Muscle layer of colon (tissue), 2 donors: ENCODE measurements around the gene KIAA0408.
A peak's percentile ranks its signal among the peaks of the same experiment; 100 is the strongest.

Experiments
- H3K27ac ChIP-seq: one replicate; pipeline ENCODE4 v1.7.0; 2013; ENCODE audit warnings: low read depth, mild to moderate bottlenecking, low read length, moderate library complexity
- H3K27me3 ChIP-seq, 2 donors: one replicate each; pipeline ENCODE4 v1.7.0; 2013; ENCODE audit warnings: low read length in 2 of 2, mild to moderate bottlenecking in 2 of 2; ENCODE audit not compliant: insufficient read depth in 2 of 2, control insufficient read depth in 1 of 2
- H3K36me3 ChIP-seq: one replicate; pipeline ENCODE4 v1.7.0; 2013; ENCODE audit warnings: mild to moderate bottlenecking, low read length; ENCODE audit not compliant: insufficient read depth
- H3K4me1 ChIP-seq: one replicate; pipeline ENCODE4 v1.7.0; 2013; ENCODE audit warnings: mild to moderate bottlenecking, low read length; ENCODE audit not compliant: insufficient read depth
- H3K4me3 ChIP-seq, 2 donors: one replicate each; pipeline ENCODE4 v1.7.0; 2013; ENCODE audit warnings: low read length in 2 of 2, low read depth in 1 of 2, mild to moderate bottlenecking in 1 of 2, moderate library complexity in 1 of 2
- H3K9ac ChIP-seq: one replicate; pipeline ENCODE4 v1.7.0; 2013; ENCODE audit warnings: low read length
- H3K9me3 ChIP-seq: one replicate; pipeline ENCODE4 v1.7.0; 2013; ENCODE audit warnings: mild to moderate bottlenecking, low read length
- donor health status: abdominal sarcoma.
- donor health status: Adenocarcinoma of cecum.

KIAA0408 gene

DNA sequence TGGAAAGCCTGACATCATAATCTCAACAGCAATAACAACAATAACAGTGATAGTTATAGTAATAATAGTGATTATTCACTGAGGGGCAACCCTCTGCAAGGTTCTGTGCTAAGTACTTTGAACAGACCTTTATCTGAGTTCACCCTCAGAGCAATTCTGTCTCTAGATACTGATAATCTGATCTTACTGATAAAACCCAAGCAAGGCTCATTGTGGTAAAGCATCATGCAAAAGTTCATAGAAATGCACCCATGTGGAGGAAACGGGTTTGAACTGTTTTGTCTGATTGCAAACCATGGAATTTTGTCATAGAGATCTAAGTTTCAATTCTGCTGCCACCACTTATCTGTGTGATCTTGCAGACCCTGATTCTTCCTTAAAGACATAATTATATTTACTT, 1.3 kb upstream of the KIAA0408 start:
- H3K27me3 ChIP-seq, result no peaks in the 10 kb centered on the region
- H3K9ac ChIP-seq, result no peak overlapping the region
- H3K27ac ChIP-seq, result no peak overlapping the region
- no peak overlapping the region for H3K4me3 ChIP-seq
- peaks cover 29% of the 10 kb centered on the region for H3K4me1 ChIP-seq
- no peaks in the 10 kb centered on the region for H3K9me3 ChIP-seq
- no peaks in the 10 kb centered on the region for H3K36me3 ChIP-seq

- Histone ChIP-seq H3K4me3 (peak overlapping the region; percentile 33 to 94), H3K9me3 (no peaks in the 10 kb centered on the region), H3K27me3 (no peaks in the 10 kb centered on the region), H3K4me1 (peaks cover 13% of the 10 kb centered on the region), H3K9ac (peak overlapping the region; percentile 69), H3K36me3 (no peaks in the 10 kb centered on the region), H3K27ac (peak overlapping the region; percentile 77)
Measured at GRCh38 chr6:127458817-127459216, 372 bp downstream of the KIAA0408 start.

- Histone ChIP-seq H3K4me3 (peak overlapping the region; percentile 33 to 94), H3K27me3 (no peaks in the 10 kb centered on the region), H3K27ac (peak overlapping the region; percentile 77), H3K9ac (no peak overlapping the region), H3K4me1 (peaks cover 17% of the 10 kb centered on the region), H3K9me3 (no peaks in the 10 kb centered on the region), H3K36me3 (no peaks in the 10 kb centered on the region)
Measured at GRCh38 chr6:127458222-127458621, 967 bp downstream of the KIAA0408 start.

DNA sequence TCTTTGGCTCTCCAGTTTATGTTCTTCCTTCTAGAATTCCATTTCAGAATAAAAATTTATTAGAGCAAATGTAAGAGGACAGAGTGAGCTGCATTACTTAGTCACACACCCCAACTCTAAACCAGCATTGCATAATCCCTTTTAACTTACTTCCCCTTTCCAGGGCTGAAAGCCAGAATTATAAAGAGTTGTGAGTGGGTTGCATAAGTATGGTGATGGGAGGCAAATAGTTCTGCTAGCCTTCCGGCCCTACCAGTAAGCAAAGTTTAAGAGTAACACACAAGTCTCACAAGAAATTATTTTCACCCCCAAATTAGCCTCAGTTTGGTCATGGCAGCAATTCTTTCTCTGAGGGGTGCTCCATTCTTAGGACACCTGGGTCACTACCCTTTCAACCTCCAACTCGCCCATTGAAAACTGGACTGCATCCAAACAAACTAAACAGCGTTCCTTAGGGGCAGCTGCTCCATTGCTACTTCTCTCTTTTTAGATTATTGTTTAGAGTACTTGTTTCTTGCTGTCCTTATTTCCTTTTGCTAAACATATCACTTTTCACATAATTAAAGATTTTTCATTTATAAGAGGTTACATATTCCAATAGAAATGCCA, 1.6 kb downstream of the KIAA0408 start:
- Histone ChIP-seq H3K9ac (peak overlapping the region; percentile 3), H3K4me3 (peak overlapping the region; percentile 33 to 94), H3K4me1 (peaks cover 23% of the 10 kb centered on the region), H3K27me3 (no peaks in the 10 kb centered on the region), H3K9me3 (no peaks in the 10 kb centered on the region), H3K36me3 (no peaks in the 10 kb centered on the region), H3K27ac (peak overlapping the region; percentile 77)

GRCh38 chr6:127456465-127456864, 2.7 kb downstream of the KIAA0408 start:
- Histone ChIP-seq H3K27me3 (no peaks in the 10 kb centered on the region), H3K9me3 (no peaks in the 10 kb centered on the region), H3K27ac (peak overlapping the region; percentile 77), H3K4me1 (peaks cover 31% of the 10 kb centered on the region), H3K4me3 (peak overlapping the region; percentile 28 to 94), H3K9ac (no peak overlapping the region), H3K36me3 (no peaks in the 10 kb centered on the region)

DNA sequence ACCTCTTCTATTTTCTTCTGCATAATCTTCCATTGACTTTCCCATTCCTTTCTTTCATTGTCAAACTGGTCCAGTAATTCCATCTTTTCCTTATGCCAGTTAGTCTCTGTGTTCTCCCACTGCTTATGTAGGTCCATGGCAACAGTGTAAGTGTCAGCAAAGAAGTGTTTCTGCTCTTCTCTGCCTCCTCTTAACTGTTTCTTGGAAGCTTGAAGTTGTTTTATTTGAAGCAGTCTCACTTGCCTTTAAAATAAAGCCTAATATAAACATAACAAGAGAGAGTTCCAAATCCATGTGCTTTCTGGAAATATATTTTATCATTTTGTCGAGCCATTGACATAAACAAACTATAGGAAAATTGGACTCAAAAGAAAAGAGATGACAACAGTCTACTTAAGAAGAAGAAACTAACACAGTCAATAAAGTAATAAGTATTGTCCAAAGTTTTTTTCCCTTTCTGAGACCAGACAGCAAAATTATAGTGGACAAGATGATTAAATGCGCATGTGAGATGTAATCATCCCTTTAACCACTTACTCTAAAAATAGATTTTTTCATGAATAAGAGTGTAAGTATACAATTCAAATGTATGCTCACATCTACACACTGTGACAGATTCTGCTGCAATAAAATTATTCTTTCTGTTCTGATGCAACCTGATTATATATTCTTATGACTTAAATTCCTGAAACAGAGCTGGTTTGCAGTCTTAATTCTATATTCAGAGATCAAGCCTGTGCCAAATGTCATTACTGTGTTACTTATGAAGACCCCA, 5.2 kb downstream of the KIAA0408 start:
- no peaks in the 10 kb centered on the region for H3K9me3 ChIP-seq
- H3K9ac ChIP-seq, result no peak overlapping the region
- peak overlapping the region; percentile 69 for H3K27ac ChIP-seq
- H3K27me3 ChIP-seq, result no peaks in the 10 kb centered on the region
- H3K4me1 ChIP-seq, result peaks cover 35% of the 10 kb centered on the region
- no peak overlapping the region for H3K4me3 ChIP-seq
- no peaks in the 10 kb centered on the region for H3K36me3 ChIP-seq

DNA sequence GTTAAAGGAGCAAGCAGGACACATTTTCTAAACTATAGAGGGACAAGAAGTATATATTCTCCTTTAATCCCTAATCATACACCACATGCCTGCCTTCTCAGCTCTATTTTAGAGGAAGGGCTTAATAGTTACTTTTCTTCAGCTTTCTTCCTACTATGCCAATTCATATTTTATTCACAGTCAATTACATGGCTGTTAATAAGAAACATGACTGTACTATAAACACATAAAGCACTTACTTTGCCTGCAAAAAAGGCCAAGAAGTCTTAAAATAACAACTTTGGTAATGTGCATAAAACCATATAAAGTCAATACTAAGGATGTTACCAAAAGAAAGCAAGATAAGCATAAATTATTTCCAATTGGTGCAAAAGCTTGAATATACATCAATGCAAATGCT, 6.4 kb downstream of the KIAA0408 start:
- Histone ChIP-seq H3K4me1 (peaks cover 35% of the 10 kb centered on the region), H3K27ac (peak overlapping the region; percentile 31), H3K27me3 (no peaks in the 10 kb centered on the region), H3K36me3 (peaks cover 4% of the 10 kb centered on the region), H3K9ac (no peak overlapping the region), H3K4me3 (peak overlapping the region in 1 of 2 donors; percentile 6), H3K9me3 (no peaks in the 10 kb centered on the region)

GRCh38 chr6:127451388-127451787, 7.8 kb downstream of the KIAA0408 start:
- Histone ChIP-seq H3K27me3 (no peaks in the 10 kb centered on the region), H3K9ac (no peak overlapping the region), H3K36me3 (peaks cover 18% of the 10 kb centered on the region), H3K27ac (no peak overlapping the region), H3K9me3 (no peaks in the 10 kb centered on the region), H3K4me3 (no peak overlapping the region), H3K4me1 (peaks cover 30% of the 10 kb centered on the region)

- Histone ChIP-seq H3K36me3 (peaks cover 20% of the 10 kb centered on the region), H3K4me3 (no peak overlapping the region), H3K9ac (no peak overlapping the region), H3K27me3 (no peaks in the 10 kb centered on the region), H3K27ac (no peak overlapping the region), H3K9me3 (no peaks in the 10 kb centered on the region), H3K4me1 (peaks cover 20% of the 10 kb centered on the region)
Measured at GRCh38 chr6:127447780-127448179, 11.4 kb downstream of the KIAA0408 start.

- Histone ChIP-seq H3K36me3 (peaks cover 20% of the 10 kb centered on the region), H3K9ac (no peak overlapping the region), H3K27me3 (no peaks in the 10 kb centered on the region), H3K9me3 (no peaks in the 10 kb centered on the region), H3K4me3 (no peak overlapping the region), H3K4me1 (peaks cover 10% of the 10 kb centered on the region), H3K27ac (no peak overlapping the region)
Measured at GRCh38 chr6:127446356-127446755, 12.8 kb downstream of the KIAA0408 start.

- Histone ChIP-seq H3K27ac (no peak overlapping the region), H3K4me1 (peaks cover under 1% of the 10 kb centered on the region), H3K4me3 (no peak overlapping the region), H3K9ac (no peak overlapping the region), H3K36me3 (peaks cover 8% of the 10 kb centered on the region), H3K27me3 (no peaks in the 10 kb centered on the region), H3K9me3 (no peaks in the 10 kb centered on the region)
Measured at GRCh38 chr6:127441881-127442280, 17.3 kb downstream of the KIAA0408 start.

DNA sequence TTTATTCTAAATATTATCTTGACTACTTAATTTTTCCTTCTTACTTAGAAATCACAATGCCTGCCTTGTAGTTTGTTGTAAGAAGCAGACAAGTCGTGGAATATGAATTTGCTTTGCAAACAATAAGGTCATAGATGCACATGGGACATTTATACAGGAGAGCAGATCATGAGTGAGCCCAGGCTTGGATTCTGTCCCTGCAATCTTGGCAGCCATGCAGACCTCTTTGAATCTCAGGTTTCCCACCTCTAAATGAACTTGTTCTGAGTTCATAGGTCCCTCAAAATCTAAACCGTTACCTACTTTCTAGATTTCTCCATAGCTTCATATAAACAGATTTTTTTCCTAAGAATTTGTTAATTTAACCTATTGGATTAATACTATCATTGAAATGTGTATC, 19.5 kb downstream of the KIAA0408 start:
- Histone ChIP-seq H3K4me1 (peaks cover 7% of the 10 kb centered on the region), H3K27ac (no peak overlapping the region), H3K9me3 (no peaks in the 10 kb centered on the region), H3K27me3 (no peaks in the 10 kb centered on the region), H3K4me3 (no peak overlapping the region), H3K36me3 (no peaks in the 10 kb centered on the region), H3K9ac (no peak overlapping the region)
